Measurements from ENCODE around the gene EGLN1. TPM values are rescaled to one million over a fixed set of nuclear protein-coding genes. Genes with fewer than 3 reads are reported as not detected.

The EGLN1 gene
- total RNA-seq, 6 experiments from 2014 or later: 19.3 to 66.5 (median 38.9) TPM

GRCh38 chr1:231416901-231417300 is 5.2 kb downstream of the EGLN1 start:
- Histone ChIP-seq H3K4me1 (peaks cover 0 to 37% (median 18%) of the 10 kb centered on the region in 4 donors), H3K9me3 (no peaks in the 10 kb centered on the region), H3K36me3 (no peaks in the 10 kb centered on the region), H3K4me3 (peak overlapping the region in 1 of 3 donors; percentile 5), H3K27me3 (no peaks in the 10 kb centered on the region), H3K27ac (no peak overlapping the region)
- ATAC-seq: no peak
- intact Hi-C loops (cut with DNase I): no loop called here
- WGBS (ENCODE audit: insufficient coverage, low coverage, low lambda C conversion rate, missing lambda C conversion rate): 18% methylated on average over 1 of the region's 1 CpG
- no peak for DNase-seq
- TF ChIP-seq POLR2A (IDR thresholded peaks at IDR 0.05) (no peak), CTCF (IDR thresholded peaks at IDR 0.05) (no peak)

GRCh38 chr1:231415018-231415583 is 7.0 kb downstream of the EGLN1 start:
- ATAC-seq (no peak), DNase-seq (no peak)
- Histone ChIP-seq H3K9me3 (no peaks in the 10 kb centered on the region), H3K27me3 (no peaks in the 10 kb centered on the region), H3K27ac (no peak overlapping the region), H3K36me3 (no peaks in the 10 kb centered on the region), H3K4me1 (peaks cover 0 to 48% (median 20%) of the 10 kb centered on the region in 4 donors), H3K4me3 (no peak overlapping the region)
- intact Hi-C loops (cut with DNase I): no loop called here
- TF ChIP-seq CTCF (IDR thresholded peaks at IDR 0.05) (no peak), POLR2A (IDR thresholded peaks at IDR 0.05) (no peak)
- 87% methylated on average over 5 of the region's 5 CpGs for WGBS (ENCODE audit: insufficient coverage, low coverage, low lambda C conversion rate, missing lambda C conversion rate)

GRCh38 chr1:231414260-231415016 is 7.6 kb downstream of the EGLN1 start:
- Histone ChIP-seq H3K4me3 (no peak overlapping the region), H3K27ac (no peak overlapping the region), H3K27me3 (no peaks in the 10 kb centered on the region), H3K4me1 (peaks cover 0 to 49% (median 19%) of the 10 kb centered on the region in 4 donors), H3K9me3 (no peaks in the 10 kb centered on the region), H3K36me3 (no peaks in the 10 kb centered on the region)
- ATAC-seq: no peak
- no peak for TF ChIP-seq CTCF (IDR thresholded peaks at IDR 0.05)
- TF ChIP-seq POLR2A (IDR thresholded peaks at IDR 0.05): no peak
- WGBS (ENCODE audit: insufficient coverage, low coverage, low lambda C conversion rate, missing lambda C conversion rate): 91% methylated on average over 5 of the region's 7 CpGs
- DNase-seq: no peak
- intact Hi-C loops (cut with DNase I): no loop called here

- Histone ChIP-seq H3K36me3 (no peaks in the 10 kb centered on the region), H3K4me1 (peaks cover 0 to 49% (median 16%) of the 10 kb centered on the region in 4 donors)
These were observed 8.4 kb downstream of the EGLN1 start for GRCh38 chr1:231413749-231414082.

More at GRCh38 chr1:231413749-231414082, 8.4 kb downstream of the EGLN1 start:
- ATAC-seq: no peak
- no peak overlapping the region for H3K27ac ChIP-seq
- 94% methylated on average over 2 of the region's 2 CpGs for WGBS (ENCODE audit: insufficient coverage, low coverage, low lambda C conversion rate, missing lambda C conversion rate)
- H3K9me3 ChIP-seq: no peaks in the 10 kb centered on the region
- DNase-seq: no peak
- H3K4me3 ChIP-seq: no peak overlapping the region
- TF ChIP-seq CTCF (IDR thresholded peaks at IDR 0.05) (no peak), POLR2A (IDR thresholded peaks at IDR 0.05) (no peak)
- no peaks in the 10 kb centered on the region for H3K27me3 ChIP-seq
- intact Hi-C loops (cut with DNase I): no loop called here
